ENCODE measurements around the gene FHL1. TPM values are rescaled to one million over a fixed set of nuclear protein-coding genes. Genes with fewer than 3 reads are reported as not detected.
A peak's percentile ranks its signal among the peaks of the same experiment; 100 is the strongest.

The FHL1 gene
- total RNA-seq, 1 donor, result 51.8 TPM

GRCh38 chrX:136246201-136246600 lies 98.9 kb downstream of the FHL1 start:
- Histone ChIP-seq H3K27ac (ENCODE audit: low read depth, low read length) (no peak overlapping the region), H4K20me1 (ENCODE audit: insufficient read depth, low read length) (peaks cover 2% of the 10 kb centered on the region), H3K36me3 (ENCODE audit: insufficient read depth, low read length) (peaks cover 29% of the 10 kb centered on the region), H3K4me2 (ENCODE audit: insufficient read depth, low read length) (no peak overlapping the region), H3K27me3 (ENCODE audit: insufficient read depth, low read length) (peaks cover 5% of the 10 kb centered on the region), H3K9me3 (ENCODE audit: low read depth, low read length) (no peaks in the 10 kb centered on the region), H3K4me3 (ENCODE audit: insufficient read depth, low read length) (no peak overlapping the region), H2AFZ (ENCODE audit: low read length) (no peak overlapping the region), H3K79me2 (ENCODE audit: insufficient read depth, low read length) (peaks cover 25% of the 10 kb centered on the region), H3K4me1 (ENCODE audit: insufficient read depth, low read length) (peaks cover 3% of the 10 kb centered on the region)
- no peak for TF ChIP-seq CTCF (IDR thresholded peaks at IDR 0.05; ENCODE audit: extremely low read depth, low read depth, low read length)
- no peak for DNase-seq (ENCODE audit: insufficient read length, low spot score, missing footprints)

- peaks cover 25% of the 10 kb centered on the region for H3K79me2 ChIP-seq (ENCODE audit: insufficient read depth, low read length)
- peaks cover 2% of the 10 kb centered on the region for H4K20me1 ChIP-seq (ENCODE audit: insufficient read depth, low read length)
- peak; percentile 87 for DNase-seq (ENCODE audit: insufficient read length, low spot score, missing footprints)
- no peaks in the 10 kb centered on the region for H3K9me3 ChIP-seq (ENCODE audit: low read depth, low read length)
- H3K4me3 ChIP-seq (ENCODE audit: insufficient read depth, low read length), result peak overlapping the region; percentile 76
- no peak for TF ChIP-seq CTCF (IDR thresholded peaks at IDR 0.05; ENCODE audit: extremely low read depth, low read depth, low read length)
- H3K36me3 ChIP-seq (ENCODE audit: insufficient read depth, low read length), result no peaks in the 10 kb centered on the region
- H2AFZ ChIP-seq (ENCODE audit: low read length), result peak overlapping the region; percentile 56
- no peaks in the 10 kb centered on the region for H3K27me3 ChIP-seq (ENCODE audit: insufficient read depth, low read length)
- peak overlapping the region; percentile 32 for H3K27ac ChIP-seq (ENCODE audit: low read depth, low read length)
- H3K4me1 ChIP-seq (ENCODE audit: insufficient read depth, low read length), result peaks cover 16% of the 10 kb centered on the region
- H3K4me2 ChIP-seq (ENCODE audit: insufficient read depth, low read length), result peak overlapping the region; percentile 83
These were observed 103.1 kb downstream of the FHL1 start for GRCh38 chrX:136250191-136251040.

- H3K36me3 ChIP-seq (ENCODE audit: insufficient read depth, low read length), result no peaks in the 10 kb centered on the region
- peak; percentile 92 for DNase-seq (ENCODE audit: insufficient read length, low spot score, missing footprints)
These were observed 104.0 kb downstream of the FHL1 start, which contains the start of gene MAP7D3 for GRCh38 chrX:136251041-136251991. TSS of gene MAP7D3 (minus strand) at chrX:136251400. CDS start at chrX:136251358, 42 bp downstream.

More at GRCh38 chrX:136251041-136251991, 104.0 kb downstream of the FHL1 start, which contains the start of gene MAP7D3:
- peaks cover 23% of the 10 kb centered on the region for H3K4me1 ChIP-seq (ENCODE audit: insufficient read depth, low read length)
- no peaks in the 10 kb centered on the region for H3K27me3 ChIP-seq (ENCODE audit: insufficient read depth, low read length)
- H3K27ac ChIP-seq (ENCODE audit: low read depth, low read length), result peak within 1 kb of the TSS; percentile 32
- peak within 1 kb of the TSS; percentile 56 for H2AFZ ChIP-seq (ENCODE audit: low read length)
- no peak for TF ChIP-seq CTCF (IDR thresholded peaks at IDR 0.05; ENCODE audit: extremely low read depth, low read depth, low read length)
- H3K79me2 ChIP-seq (ENCODE audit: insufficient read depth, low read length), result peaks cover 24% of the 10 kb centered on the region
- no peaks in the 10 kb centered on the region for H3K9me3 ChIP-seq (ENCODE audit: low read depth, low read length)
- H3K4me3 ChIP-seq (ENCODE audit: insufficient read depth, low read length), result peak within 1 kb of the TSS; percentile 76
- peak within 1 kb of the TSS; percentile 83 for H3K4me2 ChIP-seq (ENCODE audit: insufficient read depth, low read length)
- H4K20me1 ChIP-seq (ENCODE audit: insufficient read depth, low read length), result peaks cover 2% of the 10 kb centered on the region

All from osteoblast (primary cell).